GM11168 (cell line): ENCODE measurements around the gene ESPN.
"Not testable (repeated sequence)": the region's sequence is repeated elsewhere in the genome, so short reads cannot be mapped to it uniquely, and the experiment has no call there.

ENCODE experiments used
- in situ Hi-C: fragments of 300-500 bp; cut with MboI; formaldehyde crosslinking; loops from one replicate; pipeline ENCODE4 v1.12.0; 2022; ENCODE audit warnings: low sequenced_read_pairs; ENCODE audit not compliant: unreplicated experiment

ESPN gene

DNA sequence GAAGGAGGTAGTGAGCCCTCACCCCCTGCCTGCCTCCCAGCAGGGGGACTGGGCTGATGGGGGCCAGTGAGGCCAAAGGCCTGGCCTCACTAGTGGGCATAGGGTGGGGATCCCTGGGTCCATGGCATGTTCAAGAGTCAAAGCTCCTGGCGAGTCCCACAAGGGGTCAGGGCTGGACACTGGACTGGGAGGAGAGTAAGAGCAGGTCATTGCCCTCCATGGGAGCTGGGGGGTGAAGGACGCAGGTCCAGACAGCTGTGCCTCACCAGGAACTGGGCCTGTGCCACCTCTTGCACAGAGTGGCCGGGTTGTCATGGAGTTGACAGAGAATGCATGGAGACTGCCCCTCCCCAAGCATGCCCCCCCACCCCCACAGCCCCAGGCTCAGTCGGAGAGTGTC lies 21.4 kb downstream of the ESPN start:
- in situ Hi-C loops: not testable (repeated sequence)

DNA sequence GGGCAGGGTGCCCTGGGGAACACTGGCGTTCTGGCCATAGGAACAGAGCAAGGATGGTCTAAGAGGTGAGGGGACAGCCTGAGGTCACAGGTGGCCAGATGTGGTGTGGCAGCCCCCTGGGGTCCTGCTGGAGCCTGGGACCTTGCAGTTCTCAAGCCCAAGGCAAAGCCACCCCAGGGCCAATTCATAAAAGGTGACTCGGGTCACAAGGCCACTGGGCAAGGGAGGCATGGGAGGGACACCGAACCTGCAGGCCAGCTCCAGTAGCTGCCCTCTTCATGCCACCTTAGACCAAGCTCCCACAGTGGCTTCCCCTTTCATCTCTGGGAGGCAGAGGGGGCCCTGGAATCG lies 22.1 kb downstream of the ESPN start:
- in situ Hi-C loops: no loop called here

- in situ Hi-C loops: no loop called here
Measured at GRCh38 chr1:6447016-6447817, 22.6 kb downstream of the ESPN start.

- in situ Hi-C loops: no loop called here
Measured at GRCh38 chr1:6447818-6448748, 23.5 kb downstream of the ESPN start.

GRCh38 chr1:6448749-6449631 lies 24.4 kb downstream of the ESPN start:
- in situ Hi-C loops: no loop called here

- in situ Hi-C loops: no loop called here
Measured at GRCh38 chr1:6450005-6450450, 25.5 kb downstream of the ESPN start.

GRCh38 chr1:6450486-6450885 lies 25.9 kb downstream of the ESPN start:
- in situ Hi-C loops: not testable (repeated sequence)

DNA sequence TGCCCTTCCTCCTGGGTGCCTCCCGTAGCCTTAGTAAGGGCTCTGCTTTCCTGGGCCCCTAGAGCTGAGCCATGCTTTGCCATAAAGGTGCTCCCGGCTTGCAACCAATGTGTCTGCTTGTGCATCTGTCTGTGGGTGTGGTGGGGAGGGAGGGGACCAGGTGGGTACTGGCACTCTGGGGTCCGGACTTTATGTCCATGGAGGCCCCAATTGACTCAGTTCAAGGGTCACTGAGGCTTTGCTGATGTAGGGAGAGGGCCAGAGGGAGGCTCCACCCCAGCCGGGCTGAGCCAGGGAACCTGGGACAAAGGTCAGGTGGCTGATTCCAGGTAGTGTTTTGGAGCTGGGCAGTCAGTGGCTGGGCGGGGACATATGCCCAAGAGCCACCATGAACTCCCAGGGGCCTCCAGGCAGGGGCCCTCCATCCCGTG lies 26.4 kb downstream of the ESPN start:
- in situ Hi-C loops: no loop called here

DNA sequence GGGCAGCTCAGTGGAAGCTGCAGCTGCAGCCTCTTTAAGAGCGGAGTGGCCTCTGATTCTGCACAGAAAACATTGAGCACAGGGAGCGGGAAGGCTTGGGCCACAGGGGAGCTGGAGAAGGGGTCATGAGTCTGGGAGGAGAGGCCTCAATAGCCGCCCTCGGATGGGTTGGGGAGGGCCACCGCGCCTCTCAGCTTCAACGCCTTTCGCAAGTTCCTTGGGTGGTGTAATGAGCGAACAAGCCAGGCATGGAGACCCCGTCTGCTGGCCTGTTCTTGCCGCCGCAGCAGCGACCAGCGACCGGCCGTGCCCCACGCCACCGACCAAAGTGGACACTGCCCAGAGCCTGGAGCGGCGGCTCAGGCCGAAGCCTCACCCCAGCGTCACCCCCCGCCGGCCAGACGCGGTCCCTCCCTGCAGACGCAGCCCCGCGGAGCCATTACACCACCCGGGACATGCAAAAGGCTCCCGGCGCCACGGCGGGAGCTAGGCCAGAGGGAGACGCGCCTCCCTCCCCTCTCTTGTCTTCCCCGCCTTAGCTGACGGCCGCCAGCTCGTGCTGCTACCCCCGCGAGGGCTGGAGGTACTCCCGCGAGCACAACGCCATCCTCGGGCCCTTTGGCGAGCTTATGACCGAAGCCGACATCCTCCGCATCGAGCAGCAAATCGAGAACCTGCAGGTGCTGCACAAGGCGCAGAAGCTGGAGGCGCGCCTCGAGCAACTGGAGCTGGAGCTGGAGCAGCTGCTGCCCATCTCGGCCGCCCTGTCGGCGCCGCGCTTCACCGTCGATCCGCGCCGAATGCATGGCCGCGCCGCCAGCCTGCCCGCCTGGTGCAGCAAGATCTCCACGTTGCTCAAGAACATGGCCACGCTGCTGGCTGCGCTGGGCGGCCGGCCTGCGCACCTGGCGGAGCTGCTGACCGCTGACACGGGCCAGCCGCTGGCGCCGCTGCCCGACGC lies 29.6 kb downstream of the ESPN start:
- in situ Hi-C loops: not testable (repeated sequence)

- in situ Hi-C loops: no loop called here
Measured at GRCh38 chr1:6454856-6455751, 30.5 kb downstream of the ESPN start.

- in situ Hi-C loops: not testable (repeated sequence)
Measured at GRCh38 chr1:6455752-6456520, 31.4 kb downstream of the ESPN start.

GRCh38 chr1:6456800-6457466 lies 32.4 kb downstream of the ESPN start:
- in situ Hi-C loops: no loop called here

- in situ Hi-C loops: no loop called here
Measured at GRCh38 chr1:6459850-6460265, 35.3 kb downstream of the ESPN start.

DNA sequence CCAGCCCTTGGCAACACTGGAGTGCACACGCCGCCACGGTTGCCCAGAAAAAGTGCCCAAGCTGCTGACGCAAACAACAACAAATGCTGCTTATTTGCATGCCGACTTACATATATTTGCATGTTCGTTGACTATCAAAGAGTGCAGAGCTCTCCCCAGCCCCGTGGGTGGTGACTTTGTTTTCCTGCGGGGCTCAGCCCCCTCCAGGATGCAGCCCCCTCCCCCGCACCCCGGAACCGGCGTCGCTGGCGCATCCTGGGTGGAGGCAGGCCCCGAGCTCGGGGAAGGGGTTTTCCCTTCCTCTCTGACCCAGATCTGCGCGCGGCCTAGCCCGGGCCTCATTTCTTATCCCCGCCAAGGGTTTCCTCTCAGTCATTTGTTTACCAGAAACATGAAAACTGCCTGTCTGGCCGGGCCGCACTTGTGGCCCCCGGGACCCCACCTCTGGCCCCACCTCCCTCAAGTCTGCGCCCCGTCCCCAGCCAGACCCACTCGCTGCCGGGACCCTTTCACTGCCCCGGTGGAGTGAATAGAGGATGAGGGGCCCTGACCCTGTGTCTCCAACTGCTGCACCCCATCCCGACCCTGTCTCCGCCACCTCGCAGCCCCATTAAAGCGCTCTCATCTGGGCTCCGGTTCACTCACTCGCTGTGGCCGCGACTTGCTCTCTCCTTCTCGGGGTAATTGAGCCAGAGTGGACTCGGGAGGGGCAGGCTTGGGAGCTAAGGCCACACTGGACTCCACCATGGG lies 35.9 kb downstream of the ESPN start:
- in situ Hi-C loops: no loop called here

GRCh38 chr1:6461051-6461530 lies 36.5 kb downstream of the ESPN start:
- in situ Hi-C loops: no loop called here
